HG03439 (cell line): ENCODE data around the gene MUC5AC.
"Not testable (repeated sequence)": the region's sequence is repeated elsewhere in the genome, so short reads cannot be mapped to it uniquely, and the experiment has no call there.

Experiments used
- ATAC-seq: cut with Tn5 transposase; IDR thresholded peaks from one replicate; pipeline ENCODE4 v1.9.1; 2021; ENCODE audit warnings: mild to moderate bottlenecking, moderate library complexity; ENCODE audit not compliant: unreplicated experiment

The MUC5AC gene

GRCh38 chr11:1160231-1161101 lies 2.7 kb downstream of the MUC5AC start:
- ATAC-seq = no peak

GRCh38 chr11:1161410-1162137 lies 3.8 kb downstream of the MUC5AC start:
- ATAC-seq = no peak

GRCh38 chr11:1162138-1162475 lies 4.4 kb downstream of the MUC5AC start:
- no peak for ATAC-seq

GRCh38 chr11:1162491-1163311 lies 4.9 kb downstream of the MUC5AC start:
- ATAC-seq = no peak

- ATAC-seq = no peak
Measured at GRCh38 chr11:1163321-1163910, 5.7 kb downstream of the MUC5AC start.

GRCh38 chr11:1163911-1164735 lies 6.4 kb downstream of the MUC5AC start:
- ATAC-seq = no peak

- not testable (repeated sequence) for ATAC-seq
Measured at GRCh38 chr11:1164779-1165255, 7.1 kb downstream of the MUC5AC start.

- ATAC-seq = no peak
Measured at GRCh38 chr11:1165256-1166041, 7.7 kb downstream of the MUC5AC start.

- no peak for ATAC-seq
Measured at GRCh38 chr11:1167256-1167655, 9.5 kb downstream of the MUC5AC start.

- ATAC-seq = no peak
Measured at GRCh38 chr11:1167751-1168231, 10.0 kb downstream of the MUC5AC start.

- no peak for ATAC-seq
Measured at GRCh38 chr11:1168256-1168655, 10.5 kb downstream of the MUC5AC start.

- no peak for ATAC-seq
Measured at GRCh38 chr11:1168721-1169161, 11.0 kb downstream of the MUC5AC start.

- ATAC-seq = no peak
Measured at GRCh38 chr11:1171223-1171984, 13.7 kb downstream of the MUC5AC start.

- ATAC-seq = no peak
Measured at GRCh38 chr11:1171985-1172728, 14.4 kb downstream of the MUC5AC start.

- ATAC-seq = no peak
Measured at GRCh38 chr11:1172729-1173117, 15.0 kb downstream of the MUC5AC start.

- ATAC-seq = not testable (repeated sequence)
Measured at GRCh38 chr11:1173396-1173795, 15.6 kb downstream of the MUC5AC start.
